SKM-1 treated with dmso at 0.1 percent for 144 hours (cell line): Measurements from ENCODE around the gene IFIT1.
"Not testable (repeated sequence)": the region's sequence is repeated elsewhere in the genome, so short reads cannot be mapped to it uniquely, and the experiment has no call there.

Source experiments
- DNase-seq: peaks from one replicate; lab custom pipeline; 2025; ENCODE audit not compliant: unreplicated experiment; lab: John Stamatoyannopoulos, UW

IFIT1 gene

DNA sequence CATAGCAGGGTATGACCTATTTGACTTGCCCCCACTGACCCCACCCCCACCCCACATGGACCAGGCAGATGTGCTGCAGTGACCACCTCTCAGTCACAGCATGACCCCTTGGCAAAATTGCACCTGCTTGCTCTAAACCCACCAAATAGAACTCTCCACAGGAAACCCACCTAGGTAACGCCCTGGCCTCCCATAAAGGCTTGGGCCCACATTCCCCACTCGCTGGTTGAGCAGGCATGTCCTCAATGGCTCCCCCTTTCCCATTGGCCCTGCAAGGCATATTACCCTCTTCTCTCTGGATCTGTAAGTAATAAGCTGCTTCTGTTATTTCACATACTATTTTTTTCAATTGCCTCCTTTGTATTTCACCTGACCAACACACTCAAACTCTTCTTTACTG lies 2.7 kb downstream of the IFIT1 start:
- DNase-seq = no peak

DNA sequence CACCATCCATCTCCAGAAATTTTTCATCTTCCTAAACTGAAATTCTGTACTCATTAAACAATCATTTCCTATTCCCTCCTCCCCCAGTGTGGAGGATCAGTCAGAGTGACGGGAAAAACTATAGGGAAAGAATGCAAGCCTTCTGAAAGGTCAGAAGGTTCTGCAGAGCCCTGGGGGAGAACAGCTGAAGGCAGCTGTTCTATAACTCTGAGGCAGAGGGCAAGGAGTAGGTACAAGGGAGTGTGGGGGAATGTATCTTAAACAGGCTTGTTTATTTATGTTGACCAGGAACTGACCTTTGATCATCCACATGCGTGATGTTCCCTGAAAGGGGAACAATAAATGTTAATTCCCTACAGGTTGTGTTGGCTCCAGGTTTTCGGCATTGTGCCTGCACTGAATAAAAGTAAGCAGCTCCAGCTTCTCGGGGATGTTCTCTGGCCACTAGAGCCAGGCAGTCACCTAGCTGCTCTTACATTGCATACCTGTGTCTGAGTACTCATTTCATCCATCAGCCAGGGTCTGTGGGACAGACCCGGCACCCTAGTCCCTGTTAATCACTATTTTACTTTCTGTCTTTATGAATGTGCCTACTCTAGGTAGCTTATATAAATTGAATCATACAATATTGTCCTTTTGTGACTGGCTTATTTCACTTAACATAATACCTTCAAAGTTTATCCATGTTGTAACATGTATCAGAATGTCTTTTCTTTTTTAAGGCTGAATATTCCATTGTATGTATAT lies 5.8 kb downstream of the IFIT1 start:
- DNase-seq = no peak

DNA sequence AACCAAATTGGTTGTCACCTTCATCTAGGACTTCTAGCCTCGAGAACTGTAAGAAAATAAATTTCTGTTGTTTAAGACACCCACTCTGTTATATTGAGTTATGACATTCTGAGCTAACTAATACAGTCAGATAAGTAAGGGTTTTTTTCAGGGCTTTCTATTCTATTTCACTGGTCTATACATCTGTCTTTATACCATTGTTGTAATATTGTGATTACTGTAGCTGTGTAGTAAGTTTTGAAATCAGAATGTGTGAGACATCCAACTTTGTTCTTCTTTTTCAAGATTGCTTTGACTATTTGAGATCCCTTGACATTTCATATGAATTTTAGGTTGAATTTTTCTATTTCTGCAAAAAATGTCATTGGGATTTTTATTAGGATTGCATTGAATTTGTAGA lies 7.5 kb downstream of the IFIT1 start:
- no peak for DNase-seq

DNA sequence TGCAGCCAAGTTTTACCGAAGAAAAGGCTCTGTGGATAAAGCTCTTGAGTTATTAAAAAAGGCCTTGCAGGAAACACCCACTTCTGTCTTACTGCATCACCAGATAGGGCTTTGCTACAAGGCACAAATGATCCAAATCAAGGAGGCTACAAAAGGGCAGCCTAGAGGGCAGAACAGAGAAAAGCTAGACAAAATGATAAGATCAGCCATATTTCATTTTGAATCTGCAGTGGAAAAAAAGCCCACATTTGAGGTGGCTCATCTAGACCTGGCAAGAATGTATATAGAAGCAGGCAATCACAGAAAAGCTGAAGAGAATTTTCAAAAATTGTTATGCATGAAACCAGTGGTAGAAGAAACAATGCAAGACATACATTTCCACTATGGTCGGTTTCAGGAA lies 10.6 kb downstream of the IFIT1 start:
- no peak for DNase-seq

DNA sequence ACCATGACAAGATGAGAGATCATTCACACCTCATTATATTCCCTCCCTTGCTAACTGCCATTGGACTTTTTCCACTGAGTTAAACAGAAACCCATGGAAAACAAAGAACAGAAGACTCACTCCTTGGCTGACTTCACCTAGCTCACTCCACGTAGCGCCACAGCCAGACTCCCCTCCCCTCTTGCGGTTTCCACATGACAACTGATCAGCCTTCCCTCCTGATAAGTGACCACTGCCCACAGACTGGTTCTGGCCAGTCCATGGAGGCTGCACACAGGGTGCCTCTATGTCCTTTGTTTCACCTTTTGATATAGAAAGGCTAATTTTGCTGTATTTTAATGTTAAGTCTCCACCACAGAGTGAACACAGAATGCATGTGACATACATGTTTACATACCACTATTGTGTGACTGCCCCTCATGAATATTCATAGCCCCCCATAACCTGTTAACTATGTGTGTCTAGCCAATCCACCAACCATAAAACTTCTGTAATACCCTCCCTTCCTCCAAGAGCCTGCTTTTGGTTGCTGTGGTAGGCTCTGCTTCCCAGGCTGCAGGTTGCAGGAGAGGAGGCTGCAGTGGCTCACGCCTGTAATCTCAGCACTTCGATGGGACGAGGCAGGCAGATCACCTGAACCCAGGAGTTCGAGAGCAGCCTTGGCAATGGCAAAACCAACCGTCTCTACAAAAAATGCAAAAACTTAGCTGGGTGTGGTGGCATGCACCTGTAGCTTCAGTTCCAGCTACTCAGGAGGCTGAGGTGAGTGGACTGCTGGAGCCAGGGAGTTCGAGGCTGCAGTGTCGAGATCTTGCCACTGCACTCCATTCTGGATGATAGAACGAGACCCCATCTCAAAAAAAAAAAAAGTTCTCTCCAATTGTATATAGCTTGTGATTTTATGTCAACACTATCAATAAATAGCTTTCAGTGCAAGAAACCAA lies 12.0 kb downstream of the IFIT1 start:
- DNase-seq = no peak

DNA sequence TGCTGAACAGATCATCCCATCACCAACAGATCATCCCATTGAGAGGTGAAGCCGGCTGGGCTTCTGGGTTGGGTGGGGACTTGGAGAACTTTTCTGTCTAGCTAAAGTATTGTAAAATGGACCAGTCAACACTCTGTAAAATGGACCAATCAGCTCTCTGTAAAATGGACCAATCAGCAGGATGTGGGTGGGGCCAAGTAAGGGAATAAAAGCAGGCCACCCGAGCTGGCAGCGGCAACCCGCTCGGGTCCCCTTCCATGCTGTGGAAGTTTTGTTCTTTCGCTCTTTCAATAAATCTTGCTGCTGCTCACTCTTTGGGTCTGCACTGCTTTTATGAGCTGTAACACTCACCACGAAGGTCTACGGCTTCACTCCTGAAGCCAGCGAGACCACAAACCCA lies 13.8 kb downstream of the IFIT1 start:
- not testable (repeated sequence) for DNase-seq

DNA sequence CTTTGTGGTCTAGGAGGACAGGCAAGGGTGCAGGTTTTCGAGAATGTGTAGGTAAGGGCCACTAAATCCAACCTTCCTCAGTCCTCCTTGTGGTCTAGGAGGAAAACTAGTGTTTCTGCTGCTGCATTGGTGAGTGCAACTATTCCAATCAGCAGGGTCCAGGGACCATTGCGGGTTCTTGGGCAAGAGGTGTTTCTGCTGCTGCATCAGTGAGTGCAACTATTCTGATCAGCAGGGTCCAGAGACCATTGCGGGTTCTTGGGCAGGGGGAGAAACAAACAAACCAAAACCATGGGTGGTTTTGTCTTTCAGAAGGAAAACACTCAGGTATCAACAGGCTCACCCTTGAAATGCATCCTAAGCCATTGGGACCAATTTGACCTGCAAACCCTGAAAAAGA lies 15.4 kb downstream of the IFIT1 start:
- not testable (repeated sequence) for DNase-seq

DNA sequence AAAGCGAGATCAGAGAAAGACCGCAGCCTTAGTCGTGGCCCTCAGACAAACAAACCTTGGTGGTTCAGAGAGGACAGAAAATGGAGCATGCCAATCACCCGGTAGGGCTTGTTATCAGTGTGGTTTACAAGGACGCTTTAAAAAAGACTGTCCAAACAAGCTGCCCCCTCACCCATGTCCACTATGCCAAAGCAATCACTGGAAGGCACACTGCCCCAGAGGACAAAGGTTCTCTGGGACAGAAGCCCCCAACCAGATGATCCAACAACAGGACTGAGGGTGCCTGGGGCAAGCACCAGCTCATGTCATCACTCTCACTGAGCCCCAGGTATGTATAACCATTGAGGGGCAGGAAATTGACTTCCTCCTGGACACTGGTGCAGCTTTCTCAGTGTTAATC lies 16.9 kb downstream of the IFIT1 start:
- DNase-seq = not testable (repeated sequence)

DNA sequence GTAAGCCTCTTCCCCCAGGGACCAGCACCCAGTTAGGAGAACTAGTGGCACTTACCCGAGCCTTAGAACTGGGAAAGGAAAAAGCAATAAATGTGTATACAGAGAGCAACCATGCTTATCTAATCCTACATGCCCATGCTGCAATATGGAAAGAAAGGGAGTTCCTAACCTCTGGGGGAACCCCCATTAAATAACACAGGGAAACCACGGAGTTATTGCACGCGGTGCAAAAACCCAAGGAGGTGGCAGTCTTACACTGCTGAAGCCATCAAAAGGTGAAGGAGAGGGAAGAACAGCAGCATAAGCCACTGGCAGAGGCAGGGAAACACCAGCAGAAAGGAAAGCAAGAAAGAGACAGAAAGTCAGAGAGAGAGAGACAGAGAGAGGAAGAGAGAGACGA lies 18.1 kb downstream of the IFIT1 start:
- DNase-seq = not testable (repeated sequence)

DNA sequence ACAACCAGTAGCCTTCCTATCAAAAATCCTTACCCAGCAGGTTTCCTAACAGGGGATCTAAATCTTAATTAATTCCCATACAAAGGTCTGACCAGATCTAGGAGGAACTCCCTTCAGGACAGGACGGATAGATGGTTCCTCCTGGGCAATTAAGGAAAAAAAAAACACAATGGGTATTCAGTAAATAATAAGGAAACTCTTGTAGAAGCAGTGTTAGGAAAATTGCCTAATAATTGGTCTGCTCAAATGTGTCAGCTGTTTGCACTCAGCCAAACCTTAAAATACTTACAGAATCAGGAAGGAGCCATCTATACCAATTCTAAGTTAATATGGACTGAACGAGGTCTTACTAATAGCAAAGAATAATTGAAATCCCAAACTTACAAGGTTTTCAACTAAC lies 18.7 kb downstream of the IFIT1 start:
- not testable (repeated sequence) for DNase-seq

DNA sequence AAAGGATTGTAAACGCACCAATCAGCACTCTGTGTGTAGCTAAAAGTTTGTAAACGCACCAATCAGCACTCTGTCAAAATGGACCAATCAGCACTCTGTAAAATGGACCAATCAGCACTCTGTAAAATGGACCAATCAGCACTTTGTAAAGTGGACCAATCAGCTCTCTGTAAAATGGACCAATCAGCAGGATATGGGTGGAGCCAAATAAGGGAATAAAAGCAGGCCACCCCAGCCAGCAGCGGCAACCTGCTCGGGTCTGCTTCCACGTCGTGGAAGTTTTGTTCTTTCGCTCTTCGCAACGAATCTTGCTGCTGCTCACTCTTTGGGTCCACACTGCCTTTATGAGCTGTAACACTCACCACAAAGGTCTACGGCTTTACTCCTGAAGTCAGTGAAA lies 19.9 kb downstream of the IFIT1 start:
- not testable (repeated sequence) for DNase-seq

DNA sequence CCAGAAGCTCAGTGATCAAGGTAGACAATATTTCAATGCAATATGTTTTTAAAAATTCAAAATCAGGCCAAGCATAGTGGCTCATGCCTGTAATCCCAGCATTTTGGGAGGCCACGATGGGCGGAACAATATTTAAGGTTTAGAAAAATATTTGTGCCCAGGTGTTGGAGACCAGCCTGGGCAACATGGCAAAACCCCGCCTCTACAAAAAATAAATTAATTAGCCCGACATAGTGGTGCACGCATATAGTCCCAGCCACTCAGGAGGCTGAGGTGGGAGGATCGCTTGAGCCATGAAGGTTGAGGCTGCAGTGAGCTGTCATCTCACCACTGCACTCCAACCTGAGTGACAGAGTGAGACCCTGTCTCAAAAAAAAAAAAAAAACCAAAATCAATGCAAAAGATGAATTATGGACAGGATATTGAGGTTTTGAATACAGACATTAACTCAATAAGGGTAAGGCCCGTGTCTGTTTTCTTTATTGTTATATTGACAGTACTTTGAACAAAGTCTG lies 21.0 kb downstream of the IFIT1 start:
- DNase-seq = no peak

DNA sequence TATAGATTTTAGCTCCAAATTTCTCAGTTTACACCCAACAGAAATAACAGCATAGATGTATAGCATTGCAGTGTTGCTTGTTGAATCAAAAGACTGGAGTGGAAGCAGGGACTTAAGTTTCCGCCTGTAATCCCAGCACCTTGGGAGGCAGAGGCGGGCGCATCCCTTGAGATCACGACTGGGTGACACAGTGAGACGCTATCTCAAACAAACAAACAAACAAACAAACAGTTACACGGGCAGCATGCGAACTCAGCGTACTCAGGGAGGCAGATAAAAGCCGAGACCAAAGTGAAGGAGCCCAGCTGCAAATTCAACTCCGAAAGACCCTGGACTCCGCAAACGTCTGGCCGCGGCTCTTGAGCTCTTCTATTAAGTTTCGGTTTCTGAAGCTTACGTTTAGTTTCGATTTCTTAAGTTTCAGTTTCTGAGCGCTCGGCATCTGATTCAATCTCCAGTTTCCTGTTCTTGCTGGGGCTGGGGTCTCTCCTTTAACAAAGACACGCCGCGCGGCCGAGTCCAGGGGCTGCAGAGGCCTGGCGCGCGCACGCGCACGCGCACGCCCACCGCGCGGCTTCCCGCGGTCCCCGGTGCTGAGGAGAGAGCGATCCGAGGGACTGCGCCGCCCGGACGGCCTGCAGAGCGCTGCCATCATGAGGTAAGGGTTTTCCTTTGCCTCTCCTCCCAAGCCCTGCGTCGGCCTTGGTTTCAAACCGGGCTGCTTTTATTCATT lies 21.9 kb downstream of the IFIT1 start, which contains the start of gene IFIT5:
Gene IFIT5, plus strand, starts transcription at position 423 of the 733 bp plus-strand sequence. Its CDS starts 231 bp downstream, at position 654.
- DNase-seq = peak; percentile 80

DNA sequence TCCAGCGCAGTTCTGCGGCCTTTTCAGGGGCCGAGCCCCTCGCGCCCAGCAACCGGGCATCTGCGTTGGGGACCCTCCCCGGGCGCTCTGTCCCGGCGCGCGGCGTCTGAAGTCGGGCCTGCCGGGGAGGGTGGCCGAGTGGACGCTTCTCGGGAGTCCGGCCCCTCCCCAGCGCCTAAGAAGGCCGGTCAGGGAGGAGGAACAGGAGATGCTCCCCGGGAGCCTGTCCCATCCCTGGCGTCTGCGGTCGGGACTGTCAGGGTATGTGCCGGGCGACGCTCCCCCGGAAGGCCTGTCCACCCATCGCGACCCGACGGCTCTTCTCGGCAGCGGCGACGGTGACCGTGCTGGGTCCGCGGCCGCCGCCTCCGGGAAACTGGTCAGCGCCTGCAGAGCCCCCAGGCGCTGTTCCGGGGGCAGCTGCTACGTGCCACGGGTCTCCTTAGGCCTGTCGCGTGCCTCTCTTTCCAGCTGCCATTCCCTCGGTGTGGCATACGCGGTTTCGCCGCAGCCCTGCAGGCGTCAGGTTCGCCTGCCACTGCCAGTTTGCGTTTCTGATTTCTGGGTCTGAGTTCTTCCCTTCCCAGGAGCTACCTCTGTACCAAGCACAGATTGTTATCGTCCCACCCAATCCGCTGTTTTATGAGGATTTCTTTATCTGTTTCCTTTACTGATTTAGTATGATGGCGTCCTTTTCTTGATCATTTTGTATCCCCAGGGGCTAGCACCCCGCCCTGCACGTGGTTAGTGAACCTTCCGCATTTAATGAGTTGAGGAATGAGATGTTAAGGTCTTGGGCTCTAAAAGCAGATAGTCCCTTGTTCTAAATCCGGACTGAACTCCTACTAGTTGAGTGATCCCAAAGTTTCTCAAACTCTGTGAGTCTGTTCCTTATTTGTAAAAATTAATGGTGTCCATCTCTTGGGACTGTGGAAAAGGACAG lies 22.7 kb downstream of the IFIT1 start:
- no peak for DNase-seq

DNA sequence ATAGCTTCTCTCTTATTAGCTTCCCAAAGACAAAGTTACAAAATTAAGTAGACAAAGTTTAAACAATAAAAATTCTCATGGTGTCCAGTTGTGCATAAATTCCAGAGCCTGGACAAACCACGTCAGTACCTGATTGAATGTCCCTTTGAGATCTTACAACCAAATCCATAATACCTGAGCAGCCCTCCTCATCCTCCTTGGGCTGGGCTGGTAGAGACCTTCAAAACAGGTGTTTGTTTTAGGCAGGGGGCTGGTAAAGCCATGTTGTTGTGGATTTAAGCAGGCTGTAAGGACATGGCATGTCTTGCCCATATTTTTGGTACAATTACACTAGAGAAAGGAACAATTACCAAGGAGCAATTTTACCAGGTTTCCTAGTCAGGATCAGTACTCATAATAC lies 24.0 kb downstream of the IFIT1 start:
- no peak for DNase-seq

DNA sequence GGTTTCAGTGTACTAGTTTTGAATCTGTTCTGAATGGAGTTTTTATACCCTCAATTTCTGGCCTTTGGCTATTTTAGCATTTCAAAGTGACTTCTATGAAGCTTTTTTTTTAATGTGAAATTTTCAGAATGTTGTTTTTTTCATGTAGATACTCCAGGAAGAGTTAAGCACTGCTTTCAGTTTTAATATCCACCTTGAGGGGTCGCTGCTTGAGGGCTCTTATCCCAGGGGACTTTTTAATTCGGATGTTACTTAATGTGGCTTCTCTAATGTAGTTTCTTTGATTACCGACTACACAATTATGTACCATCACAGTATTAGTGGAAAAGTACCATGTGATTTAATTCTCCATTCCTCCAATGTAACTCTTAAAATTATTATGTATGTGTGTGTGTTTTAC lies 27.1 kb downstream of the IFIT1 start:
- no peak for DNase-seq

DNA sequence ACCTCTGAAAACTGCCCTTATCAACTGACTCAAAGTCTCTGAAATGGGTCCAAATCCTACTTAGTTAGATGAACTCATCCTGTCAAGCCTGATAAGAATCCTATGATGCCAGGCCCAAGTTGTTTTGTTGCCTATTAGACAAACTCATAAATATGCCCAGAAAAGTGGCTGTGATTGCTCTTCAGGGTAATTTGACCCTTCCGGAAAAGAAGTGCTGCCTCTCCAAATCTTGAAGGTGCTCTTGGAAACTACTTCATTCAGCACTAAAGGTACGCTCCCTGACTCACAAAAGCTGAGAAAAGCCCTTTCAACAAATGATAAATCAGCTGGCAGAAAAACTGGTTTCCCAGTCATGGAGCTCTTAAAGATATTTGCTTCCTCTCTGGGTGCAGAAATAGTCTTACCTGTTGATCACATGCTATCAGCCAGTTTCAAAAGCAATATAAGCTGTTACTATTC lies 28.6 kb downstream of the IFIT1 start:
- no peak for DNase-seq

DNA sequence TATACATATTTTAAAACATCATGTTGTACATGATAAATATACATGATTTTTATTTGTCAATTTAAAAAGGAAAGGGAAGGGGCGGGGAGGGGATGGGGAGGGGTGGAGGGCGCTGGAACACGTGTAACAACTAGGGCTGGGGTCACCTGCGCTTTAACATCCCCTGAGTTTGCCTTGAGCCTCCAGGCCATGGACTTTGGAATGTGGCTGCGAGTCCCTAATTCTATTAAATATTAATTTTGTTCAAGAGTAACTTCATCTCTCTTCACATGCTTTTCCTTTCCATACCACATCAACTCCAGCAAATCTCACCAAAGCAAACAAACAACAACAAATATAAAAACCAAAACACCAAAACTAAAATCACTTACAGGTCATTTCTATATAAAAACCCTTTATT lies 32.6 kb downstream of the IFIT1 start:
- no peak for DNase-seq

DNA sequence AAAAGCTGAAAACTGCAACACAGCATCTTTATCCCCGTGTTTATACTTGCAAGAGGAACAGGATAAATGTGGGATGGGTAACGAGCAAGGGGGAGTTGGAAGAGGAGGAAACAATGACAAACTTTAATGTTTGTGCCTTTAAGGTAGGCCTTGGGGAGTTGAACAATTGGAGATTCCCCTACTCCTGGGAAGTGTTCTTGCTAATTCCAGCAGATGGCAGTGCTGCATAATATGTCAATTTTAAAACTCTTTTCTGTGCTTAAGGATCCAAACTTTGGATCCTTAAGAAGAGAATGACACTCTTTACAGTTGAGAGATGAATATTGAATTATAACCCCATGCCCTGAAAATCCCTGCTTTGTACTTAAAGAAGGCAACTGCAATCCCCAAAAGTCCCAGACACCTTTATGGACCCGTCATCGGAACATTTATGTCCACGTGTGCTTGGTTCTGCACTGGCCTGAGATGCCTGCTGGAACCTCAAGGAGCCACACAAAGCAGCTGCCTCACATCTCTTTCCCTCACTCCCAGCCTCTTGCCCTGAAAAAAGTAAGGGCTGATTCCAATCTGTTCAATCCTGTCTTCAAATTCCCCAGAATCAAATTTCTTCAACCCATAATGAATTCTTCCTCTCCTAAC lies 33.9 kb downstream of the IFIT1 start:
- peak; percentile 32 for DNase-seq
